ENCODE measurements around the gene CEP63. TPM values are rescaled to one million over a fixed set of nuclear protein-coding genes. Genes with fewer than 3 reads are reported as not detected.

Gene CEP63
- total and polyA plus RNA-seq, 2 experiments from 2014 or later, result 15.8 to 237 TPM

DNA sequence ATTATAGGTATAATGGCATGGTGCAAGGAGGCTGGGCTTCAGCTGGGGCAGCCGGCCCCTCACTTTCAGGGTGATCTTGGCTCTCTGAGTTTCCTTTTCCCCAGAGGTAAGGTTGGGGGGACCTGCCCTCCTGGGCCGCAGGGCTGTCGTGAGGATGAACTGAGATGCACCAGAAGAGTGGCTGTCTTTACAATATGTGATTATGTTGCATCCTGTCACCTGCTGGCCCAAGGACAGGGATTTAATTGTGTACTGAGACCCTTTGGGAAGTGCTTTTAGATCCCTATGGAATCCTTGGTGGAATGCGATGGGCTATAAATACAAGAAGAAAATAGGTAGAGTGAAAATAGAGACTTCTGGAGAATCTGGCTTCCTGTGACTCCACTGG is 22.2 kb upstream of the CEP63 start:
- H3K9me3 ChIP-seq (ENCODE audit: low read depth), result no peaks in the 10 kb centered on the region
- H3K9me2 ChIP-seq (replicated peaks; ENCODE audit: insufficient read depth), result no peaks in the 10 kb centered on the region
- H3K27ac ChIP-seq, result peak overlapping the region; percentile 60
- TF ChIP-seq, protein P1, sequence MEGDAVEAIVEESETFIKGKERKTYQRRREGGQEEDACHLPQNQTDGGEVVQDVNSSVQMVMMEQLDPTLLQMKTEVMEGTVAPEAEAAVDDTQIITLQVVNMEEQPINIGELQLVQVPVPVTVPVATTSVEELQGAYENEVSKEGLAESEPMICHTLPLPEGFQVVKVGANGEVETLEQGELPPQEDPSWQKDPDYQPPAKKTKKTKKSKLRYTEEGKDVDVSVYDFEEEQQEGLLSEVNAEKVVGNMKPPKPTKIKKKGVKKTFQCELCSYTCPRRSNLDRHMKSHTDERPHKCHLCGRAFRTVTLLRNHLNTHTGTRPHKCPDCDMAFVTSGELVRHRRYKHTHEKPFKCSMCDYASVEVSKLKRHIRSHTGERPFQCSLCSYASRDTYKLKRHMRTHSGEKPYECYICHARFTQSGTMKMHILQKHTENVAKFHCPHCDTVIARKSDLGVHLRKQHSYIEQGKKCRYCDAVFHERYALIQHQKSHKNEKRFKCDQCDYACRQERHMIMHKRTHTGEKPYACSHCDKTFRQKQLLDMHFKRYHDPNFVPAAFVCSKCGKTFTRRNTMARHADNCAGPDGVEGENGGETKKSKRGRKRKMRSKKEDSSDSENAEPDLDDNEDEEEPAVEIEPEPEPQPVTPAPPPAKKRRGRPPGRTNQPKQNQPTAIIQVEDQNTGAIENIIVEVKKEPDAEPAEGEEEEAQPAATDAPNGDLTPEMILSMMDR (IDR thresholded peaks at IDR 0.05; ENCODE audit: poor library complexity), result no peak
- no peak for TF ChIP-seq EZH2phosphoT487 (IDR thresholded peaks at IDR 0.05; ENCODE audit: low read depth, severe bottlenecking, unreplicated experiment)
- no peak overlapping the region for H3K4me3 ChIP-seq
- H2AFZ ChIP-seq, result no peak overlapping the region
- WGBS (ENCODE audit: low lambda C conversion rate, missing lambda C conversion rate), result 50% methylated on average over 4 of the region's 4 CpGs
- peak overlapping the region; percentile 55 for H3K4me2 ChIP-seq
- no peaks in the 10 kb centered on the region for H4K20me1 ChIP-seq (ENCODE audit: insufficient read depth, poor library complexity, severe bottlenecking)
- H3K36me3 ChIP-seq (replicated peaks; ENCODE audit: insufficient read depth, low read depth), result no peaks in the 10 kb centered on the region
- DNase-seq (ENCODE audit: low spot score), result no peak
- H3K4me1 ChIP-seq (ENCODE audit: insufficient read depth), result peaks cover 22% of the 10 kb centered on the region
- no peaks in the 10 kb centered on the region for H3K27me3 ChIP-seq
- no peaks in the 10 kb centered on the region for H3K79me2 ChIP-seq

DNA sequence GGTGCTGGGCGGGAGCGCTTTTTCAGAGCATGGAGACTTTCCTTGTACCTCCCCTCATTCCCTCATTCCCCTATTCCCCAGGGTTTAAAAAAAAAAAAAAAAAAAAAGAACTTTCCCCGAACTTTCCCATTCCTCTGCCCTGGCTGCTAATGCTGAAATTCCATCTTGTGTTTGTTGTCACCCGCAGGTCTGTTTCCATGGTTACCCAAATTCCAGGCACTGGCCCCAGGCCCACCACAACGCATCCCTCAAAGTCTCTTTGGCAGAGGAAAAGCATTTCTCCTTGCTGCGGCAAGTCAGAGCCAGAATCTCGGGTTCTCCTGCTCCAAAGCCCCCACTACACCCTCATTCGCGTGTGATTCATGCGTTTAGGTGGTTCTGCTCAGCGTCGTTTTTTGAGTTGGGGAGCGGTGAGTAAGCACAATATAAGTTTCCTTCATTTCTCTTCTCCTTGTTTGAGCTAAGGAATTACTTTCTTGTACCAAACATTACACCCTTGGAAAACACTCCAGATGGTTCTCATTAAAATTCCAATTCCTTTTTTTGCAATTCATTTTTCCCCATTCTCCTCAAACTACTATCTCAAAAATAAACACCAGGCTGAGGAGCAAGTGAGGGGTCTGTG is 21.7 kb upstream of the CEP63 start:
- no peaks in the 10 kb centered on the region for H4K20me1 ChIP-seq (ENCODE audit: insufficient read depth, poor library complexity, severe bottlenecking)
- no peaks in the 10 kb centered on the region for H3K9me2 ChIP-seq (replicated peaks; ENCODE audit: insufficient read depth)
- no peaks in the 10 kb centered on the region for H3K9me3 ChIP-seq (ENCODE audit: low read depth)
- no peak overlapping the region for H2AFZ ChIP-seq
- WGBS (ENCODE audit: low lambda C conversion rate, missing lambda C conversion rate), result 35% methylated on average over 13 of the region's 13 CpGs
- no peaks in the 10 kb centered on the region for H3K36me3 ChIP-seq (replicated peaks; ENCODE audit: insufficient read depth, low read depth)
- H3K4me1 ChIP-seq (ENCODE audit: insufficient read depth), result peaks cover 22% of the 10 kb centered on the region
- H3K27me3 ChIP-seq, result no peaks in the 10 kb centered on the region
- H3K4me2 ChIP-seq, result peak overlapping the region; percentile 55
- H3K27ac ChIP-seq, result peak overlapping the region; percentile 60
- no peak overlapping the region for H3K4me3 ChIP-seq
- H3K79me2 ChIP-seq, result no peaks in the 10 kb centered on the region
- TF ChIP-seq EZH2phosphoT487 (IDR thresholded peaks at IDR 0.05; ENCODE audit: low read depth, severe bottlenecking, unreplicated experiment) (no peak), EZH2 (IDR thresholded peaks at IDR 0.05; ENCODE audit: borderline replicate concordance) (no peak)
- peak; percentile 78 for DNase-seq (ENCODE audit: low spot score)

DNA sequence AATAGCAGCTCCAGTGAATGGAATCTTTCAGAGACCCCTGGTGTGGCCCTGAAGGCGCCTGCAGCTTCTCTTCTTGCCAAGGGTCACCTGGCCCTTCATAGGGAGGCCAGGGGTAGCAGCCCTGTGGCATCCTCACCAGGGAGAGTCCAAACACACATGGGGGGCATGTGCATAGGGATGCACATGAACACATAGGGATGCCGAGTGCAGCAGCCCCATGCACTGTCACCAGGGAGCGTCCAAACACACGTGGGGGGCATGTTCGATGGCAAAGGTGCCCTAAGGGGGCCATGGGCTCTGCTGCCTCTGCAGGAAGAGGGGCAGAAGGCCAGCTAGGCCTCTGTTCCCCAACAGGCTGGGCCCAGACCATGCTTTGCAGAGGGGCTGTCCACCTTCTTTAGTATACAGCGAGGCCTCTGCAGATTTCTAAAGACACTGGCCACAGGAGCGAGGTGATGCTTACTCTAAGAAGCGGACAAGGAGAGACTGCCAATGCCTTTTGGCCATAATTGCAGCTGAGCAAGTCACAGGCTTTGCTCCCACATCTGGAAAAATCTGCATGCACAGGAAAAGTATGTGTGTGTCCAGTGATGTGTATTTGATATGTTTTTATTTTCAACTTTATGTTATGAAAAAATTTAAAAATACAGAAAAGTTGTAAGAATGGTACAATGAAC is 21.0 kb upstream of the CEP63 start:
- no peak for TF ChIP-seq EZH2phosphoT487 (IDR thresholded peaks at IDR 0.05; ENCODE audit: low read depth, severe bottlenecking, unreplicated experiment)
- TF ChIP-seq, protein P1 (IDR thresholded peaks at IDR 0.05; ENCODE audit: poor library complexity), result no peak
- TF ChIP-seq EZH2 (IDR thresholded peaks at IDR 0.05; ENCODE audit: borderline replicate concordance), result no peak
- H3K27ac ChIP-seq, result peak overlapping the region; percentile 60
- no peak overlapping the region for H2AFZ ChIP-seq
- no peaks in the 10 kb centered on the region for H3K36me3 ChIP-seq (replicated peaks; ENCODE audit: insufficient read depth, low read depth)
- 72% methylated on average over 8 of the region's 8 CpGs for WGBS (ENCODE audit: low lambda C conversion rate, missing lambda C conversion rate)
- H3K9me3 ChIP-seq (ENCODE audit: low read depth), result no peaks in the 10 kb centered on the region
- no peaks in the 10 kb centered on the region for H4K20me1 ChIP-seq (ENCODE audit: insufficient read depth, poor library complexity, severe bottlenecking)
- peaks cover 22% of the 10 kb centered on the region for H3K4me1 ChIP-seq (ENCODE audit: insufficient read depth)
- DNase-seq (ENCODE audit: low spot score), result no peak
- H3K9me2 ChIP-seq (replicated peaks; ENCODE audit: insufficient read depth), result no peaks in the 10 kb centered on the region
- no peaks in the 10 kb centered on the region for H3K27me3 ChIP-seq
- peak overlapping the region; percentile 55 for H3K4me2 ChIP-seq
- no peaks in the 10 kb centered on the region for H3K79me2 ChIP-seq
- no peak overlapping the region for H3K4me3 ChIP-seq

DNA sequence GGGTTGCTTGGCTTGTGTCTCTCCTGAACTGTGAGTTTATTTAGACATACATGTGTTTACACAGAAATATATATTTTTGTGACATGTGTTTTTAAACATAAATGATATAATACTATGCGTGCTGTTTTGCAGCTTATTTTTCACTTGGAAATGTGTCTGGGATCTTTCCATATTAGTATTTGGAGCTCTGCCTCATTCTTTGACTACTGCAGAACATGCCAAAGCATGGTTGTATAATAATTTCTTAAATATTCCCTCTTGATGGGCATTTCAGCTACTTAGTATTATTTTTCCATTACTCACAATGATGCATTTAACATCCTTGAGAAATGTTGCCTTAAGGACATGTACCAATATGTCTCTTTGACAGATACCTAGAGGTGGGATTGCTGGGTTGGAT is 19.5 kb upstream of the CEP63 start:
- Histone ChIP-seq H4K20me1 (ENCODE audit: insufficient read depth, poor library complexity, severe bottlenecking) (no peaks in the 10 kb centered on the region), H3K4me1 (ENCODE audit: insufficient read depth) (peaks cover 22% of the 10 kb centered on the region), H3K4me2 (no peak overlapping the region), H3K36me3 (replicated peaks; ENCODE audit: insufficient read depth, low read depth) (no peaks in the 10 kb centered on the region), H3K27ac (no peak overlapping the region), H3K79me2 (no peaks in the 10 kb centered on the region), H3K9me3 (ENCODE audit: low read depth) (no peaks in the 10 kb centered on the region), H3K9me2 (replicated peaks; ENCODE audit: insufficient read depth) (no peaks in the 10 kb centered on the region), H2AFZ (no peak overlapping the region), H3K27me3 (no peaks in the 10 kb centered on the region), H3K4me3 (no peak overlapping the region)
- 86% methylated on average over 1 of the region's 1 CpG for WGBS (ENCODE audit: low lambda C conversion rate, missing lambda C conversion rate)
- DNase-seq (ENCODE audit: low spot score), result no peak
- TF ChIP-seq EZH2phosphoT487 (IDR thresholded peaks at IDR 0.05; ENCODE audit: low read depth, severe bottlenecking, unreplicated experiment), result no peak
- TF ChIP-seq EZH2 (IDR thresholded peaks at IDR 0.05; ENCODE audit: borderline replicate concordance), result no peak
- TF ChIP-seq, protein P1 (IDR thresholded peaks at IDR 0.05; ENCODE audit: poor library complexity), result no peak

Measured in hepatocyte (in vitro differentiated cells).